ENCODE data around the gene ELFN1.

GRCh38 chr7:1694611-1695511 lies 24.8 kb downstream of the ELFN1 start:
- TF ChIP-seq POLR2A (IDR thresholded peaks at IDR 0.05) (no peak), CTCF (IDR thresholded peaks at IDR 0.05 in 4 of 5, conservative IDR thresholded peaks at IDR 0.05 in 1 of 5) (no peak)

Measured in gastrocnemius medialis (tissue), 4 donors.